ENCODE data around the gene FRMPD2. TPM values are rescaled to one million over a fixed set of nuclear protein-coding genes. Genes with fewer than 3 reads are reported as not detected.

The FRMPD2 gene
- total and polyA plus RNA-seq, 2 experiments from 2014 or later = 0.10 to 0.30 TPM

DNA sequence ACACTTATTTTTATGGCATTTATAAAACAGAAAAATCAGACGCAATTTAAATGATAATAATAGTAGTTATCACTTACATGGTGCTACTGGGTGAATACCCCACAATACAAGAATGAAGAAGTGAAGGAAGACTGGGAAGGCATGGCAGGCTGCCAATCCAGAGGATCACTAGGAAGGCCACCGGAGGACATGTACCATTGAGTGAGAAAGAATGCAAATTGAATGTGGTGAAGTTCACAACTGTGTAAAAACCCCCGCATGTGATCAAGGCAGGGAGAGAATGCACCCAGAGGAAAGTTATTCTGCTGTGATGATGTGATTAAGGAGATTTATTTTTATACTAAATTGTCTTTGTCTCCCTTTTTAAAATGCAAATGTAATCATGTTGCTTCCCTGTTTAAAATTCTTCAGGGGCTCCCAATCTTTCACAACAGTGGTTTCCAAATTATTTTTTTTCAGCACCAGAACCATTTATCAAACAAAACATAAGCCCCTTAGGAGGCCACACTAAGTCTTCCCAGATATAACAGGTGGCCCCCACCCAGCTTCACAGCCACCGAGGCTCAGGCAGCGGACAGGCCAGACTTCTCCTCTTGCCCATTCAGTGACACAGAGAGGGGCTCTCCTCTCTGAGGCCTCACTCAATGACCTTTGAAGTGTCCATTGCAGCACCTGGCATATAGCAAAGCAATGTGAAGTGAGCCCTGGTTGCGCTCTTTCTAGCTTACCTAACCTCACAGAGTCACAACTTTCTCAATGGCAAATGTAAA, 59.6 kb downstream of the FRMPD2 start:
- no peaks in the 10 kb centered on the region for H3K79me2 ChIP-seq
- H2AFZ ChIP-seq = no peak overlapping the region
- no peak overlapping the region for H3K4me2 ChIP-seq
- TF ChIP-seq EZH2phosphoT487 (IDR thresholded peaks at IDR 0.05; ENCODE audit: low read depth, severe bottlenecking, unreplicated experiment) (no peak), EZH2 (IDR thresholded peaks at IDR 0.05; ENCODE audit: borderline replicate concordance) (no peak)
- TF ChIP-seq, protein P1, sequence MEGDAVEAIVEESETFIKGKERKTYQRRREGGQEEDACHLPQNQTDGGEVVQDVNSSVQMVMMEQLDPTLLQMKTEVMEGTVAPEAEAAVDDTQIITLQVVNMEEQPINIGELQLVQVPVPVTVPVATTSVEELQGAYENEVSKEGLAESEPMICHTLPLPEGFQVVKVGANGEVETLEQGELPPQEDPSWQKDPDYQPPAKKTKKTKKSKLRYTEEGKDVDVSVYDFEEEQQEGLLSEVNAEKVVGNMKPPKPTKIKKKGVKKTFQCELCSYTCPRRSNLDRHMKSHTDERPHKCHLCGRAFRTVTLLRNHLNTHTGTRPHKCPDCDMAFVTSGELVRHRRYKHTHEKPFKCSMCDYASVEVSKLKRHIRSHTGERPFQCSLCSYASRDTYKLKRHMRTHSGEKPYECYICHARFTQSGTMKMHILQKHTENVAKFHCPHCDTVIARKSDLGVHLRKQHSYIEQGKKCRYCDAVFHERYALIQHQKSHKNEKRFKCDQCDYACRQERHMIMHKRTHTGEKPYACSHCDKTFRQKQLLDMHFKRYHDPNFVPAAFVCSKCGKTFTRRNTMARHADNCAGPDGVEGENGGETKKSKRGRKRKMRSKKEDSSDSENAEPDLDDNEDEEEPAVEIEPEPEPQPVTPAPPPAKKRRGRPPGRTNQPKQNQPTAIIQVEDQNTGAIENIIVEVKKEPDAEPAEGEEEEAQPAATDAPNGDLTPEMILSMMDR (IDR thresholded peaks at IDR 0.05; ENCODE audit: poor library complexity) = no peak
- WGBS (ENCODE audit: low lambda C conversion rate, missing lambda C conversion rate) = 93% methylated on average over 6 of the region's 6 CpGs
- DNase-seq (ENCODE audit: low spot score) = no peak
- no peak overlapping the region for H3K27ac ChIP-seq
- no peaks in the 10 kb centered on the region for H3K36me3 ChIP-seq (replicated peaks; ENCODE audit: insufficient read depth, low read depth)
- no peaks in the 10 kb centered on the region for H3K4me1 ChIP-seq (ENCODE audit: insufficient read depth)
- no peak overlapping the region for H3K4me3 ChIP-seq
- no peaks in the 10 kb centered on the region for H3K27me3 ChIP-seq
- no peaks in the 10 kb centered on the region for H3K9me3 ChIP-seq (ENCODE audit: low read depth)
- H4K20me1 ChIP-seq (ENCODE audit: insufficient read depth, poor library complexity, severe bottlenecking) = no peaks in the 10 kb centered on the region
- no peaks in the 10 kb centered on the region for H3K9me2 ChIP-seq (replicated peaks; ENCODE audit: insufficient read depth)

- no peak for DNase-seq (ENCODE audit: low spot score)
- Histone ChIP-seq H3K9me3 (ENCODE audit: low read depth) (no peaks in the 10 kb centered on the region), H4K20me1 (ENCODE audit: insufficient read depth, poor library complexity, severe bottlenecking) (no peaks in the 10 kb centered on the region), H3K79me2 (no peaks in the 10 kb centered on the region), H3K4me1 (ENCODE audit: insufficient read depth) (no peaks in the 10 kb centered on the region), H2AFZ (no peak overlapping the region), H3K36me3 (replicated peaks; ENCODE audit: insufficient read depth, low read depth) (no peaks in the 10 kb centered on the region), H3K4me3 (no peak overlapping the region), H3K27me3 (no peaks in the 10 kb centered on the region), H3K27ac (no peak overlapping the region), H3K9me2 (replicated peaks; ENCODE audit: insufficient read depth) (no peaks in the 10 kb centered on the region), H3K4me2 (no peak overlapping the region)
- TF ChIP-seq EZH2 (IDR thresholded peaks at IDR 0.05; ENCODE audit: borderline replicate concordance) = no peak
- TF ChIP-seq EZH2phosphoT487 (IDR thresholded peaks at IDR 0.05; ENCODE audit: low read depth, severe bottlenecking, unreplicated experiment) = no peak
- TF ChIP-seq, protein P1 (IDR thresholded peaks at IDR 0.05; ENCODE audit: poor library complexity) = no peak
- whole genome bisulfite sequencing (ENCODE audit: low lambda C conversion rate, missing lambda C conversion rate) = 83% methylated on average over 1 of the region's 1 CpG
Observed at GRCh38 chr10:48213047-48213446, 61.4 kb downstream of the FRMPD2 start.

DNA sequence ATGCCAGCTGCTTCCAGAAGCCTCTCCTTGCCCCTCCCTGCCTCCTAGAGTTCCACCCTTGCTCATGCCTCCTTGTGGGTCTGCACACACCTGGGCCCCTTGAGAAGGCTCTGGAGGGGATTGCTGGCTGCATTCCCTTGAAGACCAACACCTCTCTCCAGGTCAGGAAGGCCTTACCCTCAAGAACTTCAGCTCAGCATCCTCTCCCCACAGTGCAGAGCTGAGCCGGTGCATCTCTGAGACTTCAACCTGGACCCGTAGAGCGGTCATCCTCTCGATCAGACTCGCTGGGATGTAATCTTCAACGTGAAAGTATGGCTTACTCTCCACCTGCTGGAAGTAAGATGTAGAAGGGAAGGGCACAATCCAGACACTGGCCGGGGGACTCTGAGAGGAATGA, 62.7 kb downstream of the FRMPD2 start:
- no peak for DNase-seq (ENCODE audit: low spot score)
- H4K20me1 ChIP-seq (ENCODE audit: insufficient read depth, poor library complexity, severe bottlenecking) = no peaks in the 10 kb centered on the region
- no peak overlapping the region for H3K27ac ChIP-seq
- no peaks in the 10 kb centered on the region for H3K9me3 ChIP-seq (ENCODE audit: low read depth)
- TF ChIP-seq EZH2 (IDR thresholded peaks at IDR 0.05; ENCODE audit: borderline replicate concordance) = no peak
- no peak for TF ChIP-seq EZH2phosphoT487 (IDR thresholded peaks at IDR 0.05; ENCODE audit: low read depth, severe bottlenecking, unreplicated experiment)
- TF ChIP-seq, protein P1 (IDR thresholded peaks at IDR 0.05; ENCODE audit: poor library complexity) = no peak
- no peaks in the 10 kb centered on the region for H3K79me2 ChIP-seq
- no peaks in the 10 kb centered on the region for H3K9me2 ChIP-seq (replicated peaks; ENCODE audit: insufficient read depth)
- no peaks in the 10 kb centered on the region for H3K27me3 ChIP-seq
- H3K4me3 ChIP-seq = no peak overlapping the region
- no peak overlapping the region for H2AFZ ChIP-seq
- no peaks in the 10 kb centered on the region for H3K4me1 ChIP-seq (ENCODE audit: insufficient read depth)
- WGBS (ENCODE audit: low lambda C conversion rate, missing lambda C conversion rate) = 95% methylated on average over 7 of the region's 7 CpGs
- no peaks in the 10 kb centered on the region for H3K36me3 ChIP-seq (replicated peaks; ENCODE audit: insufficient read depth, low read depth)
- no peak overlapping the region for H3K4me2 ChIP-seq

Data from hepatocyte (in vitro differentiated cells).